GF-D8 (cell line): ENCODE measurements around the gene WDR35.
"Not testable (repeated sequence)": the region's sequence is repeated elsewhere in the genome, so short reads cannot be mapped to it uniquely, and the experiment has no call there.

Source experiments
- DNase-seq: peaks from one replicate; lab custom pipeline; 2025; lab: John Stamatoyannopoulos, UW

Gene WDR35

GRCh38 chr2:19942199-19942598, 47.7 kb downstream of the WDR35 start:
- DNase-seq: no peak

GRCh38 chr2:19937004-19937403, 52.9 kb downstream of the WDR35 start:
- no peak for DNase-seq

GRCh38 chr2:19936203-19936602, 53.7 kb downstream of the WDR35 start:
- no peak for DNase-seq

GRCh38 chr2:19933351-19933981, 56.4 kb downstream of the WDR35 start:
- no peak for DNase-seq

- no peak for DNase-seq
These were observed 57.0 kb downstream of the WDR35 start for GRCh38 chr2:19932928-19933327.

GRCh38 chr2:19929226-19929625, 60.7 kb downstream of the WDR35 start:
- DNase-seq: no peak

GRCh38 chr2:19927816-19928215, 62.1 kb downstream of the WDR35 start:
- not testable (repeated sequence) for DNase-seq

- DNase-seq: not testable (repeated sequence)
These were observed 65.4 kb downstream of the WDR35 start for GRCh38 chr2:19924526-19924925.

GRCh38 chr2:19922188-19922587, 67.7 kb downstream of the WDR35 start:
- not testable (repeated sequence) for DNase-seq

- no peak for DNase-seq
These were observed 73.4 kb downstream of the WDR35 start for GRCh38 chr2:19916385-19916950.

- DNase-seq: no peak
These were observed 75.5 kb downstream of the WDR35 start for GRCh38 chr2:19914266-19914975.

GRCh38 chr2:19911808-19912509, 77.9 kb downstream of the WDR35 start:
- no peak for DNase-seq

GRCh38 chr2:19902216-19902740, 87.6 kb downstream of the WDR35 start:
- DNase-seq: no peak

- DNase-seq: peak; percentile 97
These were observed 88.3 kb downstream of the WDR35 start, which contains the start of gene TTC32 for GRCh38 chr2:19901442-19902215. Gene TTC32 (minus strand): TSS chr2:19901983. CDS start chr2:19901854, 129 bp downstream.

- DNase-seq: no peak
These were observed 88.9 kb downstream of the WDR35 start for GRCh38 chr2:19900931-19901441.

GRCh38 chr2:19899985-19900930, 89.6 kb downstream of the WDR35 start:
- no peak for DNase-seq

GRCh38 chr2:19898592-19899329, 91.1 kb downstream of the WDR35 start:
- peak; percentile 31 for DNase-seq

GRCh38 chr2:19897623-19898245, 92.2 kb downstream of the WDR35 start:
- no peak for DNase-seq

- DNase-seq: no peak
These were observed 94.4 kb downstream of the WDR35 start for GRCh38 chr2:19895535-19895934.
